ENCODE measurements around the gene LTB4R2.

Gene LTB4R2

GRCh38 chr14:24304019-24304387 lies 5.9 kb upstream of the LTB4R2 start:
- Mint-ChIP-seq H3K9me3 (no peaks in the 10 kb centered on the region), H3K27me3 (no peaks in the 10 kb centered on the region), H3K27ac (no peak overlapping the region), H3K4me3 (no peak overlapping the region), H3K36me3 (ENCODE audit: low read depth) (peaks cover 68% of the 10 kb centered on the region), H3K4me1 (ENCODE audit: low read depth) (peaks cover 30% of the 10 kb centered on the region)

- peak overlapping the region; percentile 2 for H3K27ac Mint-ChIP-seq
- H3K9me3 Mint-ChIP-seq = no peaks in the 10 kb centered on the region
- H3K27me3 Mint-ChIP-seq = no peaks in the 10 kb centered on the region
- H3K4me3 Mint-ChIP-seq = no peak overlapping the region
- peaks cover 33% of the 10 kb centered on the region for H3K4me1 Mint-ChIP-seq (ENCODE audit: low read depth)
- H3K36me3 Mint-ChIP-seq (ENCODE audit: low read depth) = peaks cover 63% of the 10 kb centered on the region
Observed at GRCh38 chr14:24307156-24307574, 2.8 kb upstream of the LTB4R2 start.

DNA sequence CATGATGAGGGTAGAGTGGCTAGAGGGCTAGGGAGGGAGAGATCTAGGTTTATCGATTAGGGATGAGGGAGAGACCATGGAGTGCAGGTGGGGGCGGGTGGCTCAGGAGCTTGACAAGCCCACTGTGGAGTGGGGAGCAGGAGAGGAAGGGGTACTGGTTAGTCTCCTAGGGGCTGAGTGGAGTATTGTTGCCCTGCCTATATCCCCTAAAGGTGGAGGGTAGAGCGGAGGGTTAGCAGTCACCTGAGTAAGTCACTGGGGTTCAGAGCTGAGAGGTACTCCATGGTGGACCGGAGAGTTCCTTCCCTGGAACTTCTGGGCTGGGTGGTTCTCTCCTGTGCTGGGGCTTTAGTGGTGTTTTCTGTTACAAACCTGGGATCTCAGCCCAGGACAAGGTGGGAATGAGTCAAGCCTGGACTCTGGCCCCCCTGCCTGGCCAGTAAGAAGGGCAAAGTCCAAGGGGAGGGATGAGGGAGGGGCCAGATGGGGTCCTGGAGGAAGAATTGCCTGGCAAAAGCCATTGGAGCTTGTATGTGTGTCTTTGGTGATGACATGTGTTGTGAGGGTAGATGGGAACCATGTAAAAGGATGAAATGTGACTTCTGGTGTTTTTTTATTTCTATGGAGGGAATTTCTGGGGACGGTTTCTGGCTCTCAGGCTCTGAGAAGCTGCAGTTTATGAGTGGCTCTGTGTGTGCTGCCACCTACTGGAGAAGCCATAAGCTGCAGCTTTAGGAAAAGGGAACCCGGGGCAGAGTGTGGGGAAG lies 2.2 kb upstream of the LTB4R2 start, which contains the start of gene CIDEB:
Gene CIDEB (minus strand): TSS at position 403 of the 767 bp plus-strand sequence. CDS start 119 bp downstream, at position 284.
- H3K9me3 Mint-ChIP-seq = no peaks in the 10 kb centered on the region
- H3K4me3 Mint-ChIP-seq = no peak within 1 kb of the TSS
- no peaks in the 10 kb centered on the region for H3K27me3 Mint-ChIP-seq
- peaks cover 67% of the 10 kb centered on the region for H3K36me3 Mint-ChIP-seq (ENCODE audit: low read depth)
- H3K27ac Mint-ChIP-seq = peak within 1 kb of the TSS; percentile 2
- peaks cover 39% of the 10 kb centered on the region for H3K4me1 Mint-ChIP-seq (ENCODE audit: low read depth)

DNA sequence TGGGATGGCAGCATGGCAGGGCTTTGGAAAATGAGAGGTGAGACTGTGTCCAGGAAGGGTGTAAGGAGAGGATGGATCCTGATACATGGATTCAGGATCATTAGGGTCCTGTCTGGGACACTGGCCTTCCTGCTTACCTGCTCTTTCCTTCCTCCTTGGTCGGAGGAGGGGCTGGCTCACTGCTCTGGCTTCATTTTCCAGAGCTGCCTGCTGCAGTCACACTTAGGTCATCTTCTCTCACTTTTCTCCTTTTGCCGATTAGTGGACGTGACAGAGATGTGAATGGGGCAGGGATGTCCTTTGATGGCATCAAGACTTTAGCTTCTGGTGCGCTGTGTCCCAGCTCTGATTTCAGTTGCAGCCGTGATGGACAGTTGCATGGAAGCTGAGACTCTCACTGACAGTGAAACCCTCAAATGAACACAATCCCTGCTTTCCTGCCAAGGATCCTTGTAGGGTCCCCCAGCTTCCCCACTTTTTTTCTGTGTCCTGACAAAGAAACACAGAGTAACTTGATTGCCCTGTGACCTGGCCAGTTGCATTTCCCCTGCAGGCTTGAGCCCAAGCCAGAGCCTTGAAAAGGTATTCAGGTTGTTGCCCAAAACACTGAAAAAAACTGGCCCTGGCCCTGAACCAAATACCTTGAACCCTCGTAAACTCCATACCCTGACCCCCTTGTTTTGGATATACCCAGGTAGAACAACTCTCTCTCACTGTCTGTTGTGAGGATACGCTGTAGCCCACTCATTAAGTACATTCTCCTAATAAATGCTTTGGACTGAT lies 1.4 kb upstream of the LTB4R2 start:
- H3K27ac Mint-ChIP-seq = no peak overlapping the region
- H3K36me3 Mint-ChIP-seq (ENCODE audit: low read depth) = peaks cover 70% of the 10 kb centered on the region
- no peak overlapping the region for H3K4me3 Mint-ChIP-seq
- H3K27me3 Mint-ChIP-seq = no peaks in the 10 kb centered on the region
- no peaks in the 10 kb centered on the region for H3K9me3 Mint-ChIP-seq
- H3K4me1 Mint-ChIP-seq (ENCODE audit: low read depth) = peaks cover 47% of the 10 kb centered on the region

- peak overlapping the region; percentile 76 for H3K4me3 Mint-ChIP-seq
- no peaks in the 10 kb centered on the region for H3K9me3 Mint-ChIP-seq
- H3K4me1 Mint-ChIP-seq (ENCODE audit: low read depth) = peaks cover 63% of the 10 kb centered on the region
- H3K27ac Mint-ChIP-seq = peak overlapping the region; percentile 78
- no peaks in the 10 kb centered on the region for H3K27me3 Mint-ChIP-seq
- H3K36me3 Mint-ChIP-seq (ENCODE audit: low read depth) = peaks cover 56% of the 10 kb centered on the region
Observed at GRCh38 chr14:24310265-24310645, 315 bp downstream of the LTB4R2 start.

GRCh38 chr14:24310646-24311604 lies 985 bp downstream of the LTB4R2 start, which contains the start of gene LTB4R:
TSS of gene LTB4R (plus strand) at chr14:24311502. CDS start at chr14:24315652, 4,150 bp downstream.
- Mint-ChIP-seq H3K4me3 (peak within 1 kb of the TSS; percentile 76), H3K9me3 (no peaks in the 10 kb centered on the region), H3K27me3 (no peaks in the 10 kb centered on the region), H3K27ac (peak within 1 kb of the TSS; percentile 78), H3K36me3 (ENCODE audit: low read depth) (peaks cover 49% of the 10 kb centered on the region), H3K4me1 (ENCODE audit: low read depth) (peaks cover 68% of the 10 kb centered on the region)

DNA sequence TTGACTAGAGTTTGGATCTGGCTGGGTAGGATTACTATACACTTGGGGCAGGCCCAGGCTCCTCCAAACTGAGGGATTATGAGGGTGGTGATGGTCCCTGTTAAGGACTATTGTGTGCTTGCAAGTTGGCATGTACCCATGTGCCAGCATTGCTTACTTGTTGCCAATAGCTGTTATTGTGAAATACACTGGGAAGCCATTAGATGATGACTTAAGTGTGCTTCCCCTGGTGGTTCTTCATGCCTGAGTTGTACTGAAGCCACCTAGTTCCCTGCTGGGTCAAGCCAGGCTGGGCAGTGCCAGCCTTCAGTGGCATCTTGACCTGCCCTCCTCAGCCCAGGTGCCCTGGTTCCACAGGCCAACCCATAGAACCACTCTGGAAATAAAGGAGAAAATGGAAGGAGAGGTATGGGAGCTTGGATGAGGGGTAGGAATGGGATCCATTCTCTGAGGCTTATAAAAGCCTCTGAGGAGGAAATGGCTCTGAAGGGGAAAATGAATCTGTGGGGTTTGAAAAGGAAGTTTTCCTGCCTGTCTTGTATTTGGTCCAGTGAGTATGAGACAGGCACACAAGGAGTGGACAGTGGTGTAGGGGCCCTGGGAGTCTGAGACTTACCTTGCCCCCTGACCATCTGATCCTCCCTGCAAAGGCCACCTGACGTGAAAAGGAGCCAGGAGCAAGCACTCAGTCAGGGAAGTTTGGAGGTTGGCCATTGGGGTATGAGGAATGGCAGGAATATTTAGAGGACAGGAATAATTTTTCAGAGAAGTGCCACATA lies 2.1 kb downstream of the LTB4R2 start:
- Mint-ChIP-seq H3K9me3 (no peaks in the 10 kb centered on the region), H3K4me1 (ENCODE audit: low read depth) (peaks cover 72% of the 10 kb centered on the region), H3K4me3 (peak overlapping the region; percentile 74), H3K36me3 (ENCODE audit: low read depth) (peaks cover 40% of the 10 kb centered on the region), H3K27ac (peak overlapping the region; percentile 67), H3K27me3 (no peaks in the 10 kb centered on the region)

DNA sequence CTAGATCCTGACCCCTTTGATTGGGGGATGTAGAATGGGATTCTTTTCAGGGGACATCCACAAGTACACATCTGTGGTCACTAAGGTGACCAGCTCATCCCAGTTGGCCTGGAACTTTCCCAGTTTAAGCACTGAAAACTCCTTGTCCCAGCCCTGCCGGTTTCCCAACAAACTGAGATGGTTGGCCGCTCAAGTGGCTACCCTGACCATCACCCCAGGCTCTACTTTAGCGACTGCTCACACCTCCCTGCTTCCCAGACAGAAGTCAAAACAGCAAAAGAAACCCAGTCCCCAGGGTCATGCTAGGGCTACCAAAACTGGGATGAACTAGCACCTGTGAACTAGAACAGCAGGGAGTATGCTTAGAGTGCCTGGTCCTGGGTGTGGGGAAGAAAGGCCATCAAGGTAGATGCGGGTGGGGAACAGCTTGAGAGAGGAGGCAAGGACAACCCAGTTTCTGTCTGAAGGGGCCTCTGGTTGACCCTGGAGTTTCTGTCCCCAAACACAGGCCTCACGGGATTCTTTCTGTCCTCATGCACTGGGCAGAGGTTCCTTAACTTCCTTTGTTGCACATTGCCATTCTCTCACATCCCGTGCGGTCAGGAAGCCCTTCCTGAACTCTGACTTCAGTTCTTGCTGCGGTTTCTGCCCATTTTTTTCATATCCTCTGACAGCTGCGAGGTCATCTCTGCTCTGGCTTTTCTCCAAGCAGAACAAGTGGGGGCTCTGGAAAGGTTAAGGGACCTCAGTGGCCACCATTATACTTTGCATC lies 3.0 kb downstream of the LTB4R2 start:
- H3K9me3 Mint-ChIP-seq = no peaks in the 10 kb centered on the region
- H3K27ac Mint-ChIP-seq = peak overlapping the region; percentile 65
- peak overlapping the region; percentile 74 for H3K4me3 Mint-ChIP-seq

GRCh38 chr14:24313913-24314312 lies 4.0 kb downstream of the LTB4R2 start:
- H3K27me3 Mint-ChIP-seq = no peaks in the 10 kb centered on the region
- peaks cover 70% of the 10 kb centered on the region for H3K4me1 Mint-ChIP-seq (ENCODE audit: low read depth)
- peak overlapping the region; percentile 81 for H3K27ac Mint-ChIP-seq
- H3K9me3 Mint-ChIP-seq = no peaks in the 10 kb centered on the region
- peak overlapping the region; percentile 18 for H3K4me3 Mint-ChIP-seq
- peaks cover 27% of the 10 kb centered on the region for H3K36me3 Mint-ChIP-seq (ENCODE audit: low read depth)

More for the DNA sequence above, 3.0 kb downstream of the LTB4R2 start:
- no peaks in the 10 kb centered on the region for H3K27me3 Mint-ChIP-seq
- peaks cover 78% of the 10 kb centered on the region for H3K4me1 Mint-ChIP-seq (ENCODE audit: low read depth)
- H3K36me3 Mint-ChIP-seq (ENCODE audit: low read depth) = peaks cover 35% of the 10 kb centered on the region

DNA sequence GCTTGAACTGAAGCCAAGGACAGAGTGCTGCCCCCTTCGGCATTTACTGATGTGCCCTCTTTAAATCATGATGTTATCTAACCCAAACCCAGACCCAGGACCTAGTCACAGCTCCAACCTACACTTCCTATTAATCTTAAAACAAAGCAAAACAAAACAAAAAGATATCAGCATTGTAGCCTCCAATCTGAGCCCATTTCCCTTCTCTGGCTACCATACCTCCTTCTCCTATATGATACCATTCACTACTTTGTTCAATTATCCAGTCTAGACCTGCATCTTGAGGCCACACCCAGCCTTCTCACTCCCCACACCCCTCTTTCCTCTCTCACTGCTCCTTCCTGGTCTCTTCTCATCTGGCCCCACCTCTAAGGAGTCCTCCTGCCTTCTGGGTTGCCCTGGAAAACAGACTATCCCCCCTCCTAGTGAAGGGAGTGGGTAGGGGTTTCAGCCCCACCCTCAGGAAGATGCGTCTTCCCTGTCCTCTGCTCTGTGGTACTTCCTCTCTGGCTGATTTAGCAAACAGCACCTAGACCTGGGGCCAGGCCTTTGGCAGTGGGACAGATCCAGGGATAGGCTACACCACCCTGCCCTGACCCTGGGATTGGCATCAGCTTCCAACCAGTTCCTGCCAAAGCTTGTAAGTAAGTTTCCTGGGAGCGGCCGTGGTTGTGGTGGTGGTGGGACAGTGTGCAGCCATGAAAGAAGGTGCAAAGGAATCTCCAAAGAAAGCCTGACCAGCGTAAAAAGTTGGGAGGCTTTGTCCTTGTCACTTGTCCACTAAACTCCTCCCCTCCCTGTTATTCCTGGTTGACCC lies 4.6 kb downstream of the LTB4R2 start:
- no peaks in the 10 kb centered on the region for H3K9me3 Mint-ChIP-seq
- no peaks in the 10 kb centered on the region for H3K27me3 Mint-ChIP-seq
- H3K36me3 Mint-ChIP-seq (ENCODE audit: low read depth) = peaks cover 20% of the 10 kb centered on the region
- H3K27ac Mint-ChIP-seq = no peak overlapping the region
- H3K4me1 Mint-ChIP-seq (ENCODE audit: low read depth) = peaks cover 66% of the 10 kb centered on the region
- H3K4me3 Mint-ChIP-seq = no peak overlapping the region

- H3K27me3 Mint-ChIP-seq = no peaks in the 10 kb centered on the region
- peaks cover 58% of the 10 kb centered on the region for H3K4me1 Mint-ChIP-seq (ENCODE audit: low read depth)
- H3K9me3 Mint-ChIP-seq = no peaks in the 10 kb centered on the region
- peaks cover 20% of the 10 kb centered on the region for H3K36me3 Mint-ChIP-seq (ENCODE audit: low read depth)
- no peak overlapping the region for H3K27ac Mint-ChIP-seq
- H3K4me3 Mint-ChIP-seq = no peak overlapping the region
Observed at GRCh38 chr14:24315243-24315806, 5.4 kb downstream of the LTB4R2 start.

- Mint-ChIP-seq H3K9me3 (no peaks in the 10 kb centered on the region), H3K4me3 (no peak overlapping the region), H3K27ac (no peak overlapping the region), H3K4me1 (ENCODE audit: low read depth) (peaks cover 56% of the 10 kb centered on the region), H3K36me3 (ENCODE audit: low read depth) (peaks cover 20% of the 10 kb centered on the region), H3K27me3 (no peaks in the 10 kb centered on the region)
Observed at GRCh38 chr14:24315807-24316596, 6.1 kb downstream of the LTB4R2 start.
